Natural killer cell (primary cell): Measurements from ENCODE around the gene ZNF22. TPM values are rescaled to one million over a fixed set of nuclear protein-coding genes. Genes with fewer than 3 reads are reported as not detected.
"Not testable (repeated sequence)": the region's sequence is repeated elsewhere in the genome, so short reads cannot be mapped to it uniquely, and the experiment has no call there.

Experiments
- ATAC-seq, 3 donors: fragments of 150-1000 bp in 2 of 3; fragments of 200-7000 bp in 1 of 3; cut with Tn5 transposase; 1 replicate in 1 of 3; 2 replicates in 2 of 3; pipeline ENCODE4 v1.10.0; 2021; ENCODE audit warnings: mild to moderate bottlenecking in 2 of 3, moderate library complexity in 2 of 3
- DNase-seq, 2 donors: peaks; one replicate each; pipeline versions ENCODE4 v3.0.0 to v3.0.0-alpha.2; 2013 to 2021; ENCODE audit warnings: mixed read lengths in 1 of 2
- H3K27ac ChIP-seq: one replicate; pipeline ENCODE4 v1.5.1; 2013; ENCODE audit warnings: mild to moderate bottlenecking, low read length
- H3K27me3 ChIP-seq: one replicate; pipeline ENCODE4 v1.6.1; 2013; ENCODE audit warnings: low read length; ENCODE audit not compliant: control insufficient read depth, insufficient read depth
- H3K36me3 ChIP-seq: one replicate; pipeline ENCODE4 v1.6.1; 2013; ENCODE audit warnings: low read length; ENCODE audit not compliant: control insufficient read depth, insufficient read depth
- H3K4me1 ChIP-seq: one replicate; pipeline ENCODE4 v1.6.1; 2013; ENCODE audit warnings: low read length; ENCODE audit not compliant: control insufficient read depth, insufficient read depth
- H3K4me3 ChIP-seq: one replicate; pipeline ENCODE4 v1.5.1; 2013; ENCODE audit warnings: low read length
- H3K9me3 ChIP-seq: one replicate; pipeline ENCODE4 v1.6.1; 2013; ENCODE audit warnings: low read length; ENCODE audit not compliant: control insufficient read depth, insufficient read depth
- H3K27ac Mint-ChIP-seq, 2 donors: one replicate each; pipeline ENCODE4 v1.8.0; 2022; ENCODE audit warnings: mild to moderate bottlenecking in 2 of 2, mixed read lengths in 2 of 2, moderate library complexity in 1 of 2
- H3K27me3 Mint-ChIP-seq, 2 donors: one replicate each; pipeline ENCODE4 v1.8.0; 2022; ENCODE audit warnings: low read depth in 2 of 2, mixed read lengths in 2 of 2
- H3K36me3 Mint-ChIP-seq: one replicate; pipeline ENCODE4 v1.8.0; 2022; ENCODE audit warnings: mixed read lengths
- H3K4me1 Mint-ChIP-seq, 2 donors: one replicate each; pipeline ENCODE4 v1.8.0; 2022; ENCODE audit warnings: mixed read lengths in 2 of 2
- H3K4me3 Mint-ChIP-seq: one replicate; pipeline ENCODE4 v1.8.0; 2022; ENCODE audit warnings: mild to moderate bottlenecking, moderate library complexity, mixed read lengths
- H3K9me3 Mint-ChIP-seq, 2 donors: one replicate each; pipeline ENCODE4 v1.8.0; 2022; ENCODE audit warnings: mixed read lengths in 2 of 2
- CTCF ChIP-seq: fragments of 200-600 bp; IDR thresholded peaks from one replicate; pipeline ENCODE4 v1.8.0; 2022; ENCODE audit warnings: antibody characterized with exemption
- WGBS: methylation state at CpG from one replicate; pipeline ENCODE4 v1.1.7; 2013; ENCODE audit warnings: missing lambda C conversion rate; ENCODE audit not compliant: insufficient coverage; 5-methylcytosine and 5-hydroxymethylcytosine counted together
- intact Hi-C: fragments of 100-400 bp; cut with micrococcal nuclease; formaldehyde crosslinking; loops from one replicate; pipeline ENCODE4 v1.14.2; 2022
- total RNA-seq, 4 donors: library from RNA; stranded (reverse); fragments of 120-200 nt in 1 of 4; gene quantifications; one replicate each; pipeline versions ENCODE4 v1.2.3 to v1.2.4, GENCODE V29; 2013 to 2022

The ZNF22 gene
- total RNA-seq, 3 donors from 2014 or later (not counting 1 experiment from before 2014, with no cell fraction given), result 24.2 to 31.8 (median 25.0) TPM

GRCh38 chr10:45006276-45007030, 5.7 kb downstream of the ZNF22 start:
- Mint-ChIP-seq H3K36me3 (peaks cover 20% of the 10 kb centered on the region), H3K4me3 (no peak overlapping the region), H3K4me1 (peaks cover 39 to 42% of the 10 kb centered on the region in 2 donors), H3K9me3 (no peaks in the 10 kb centered on the region), H3K27me3 (no peaks in the 10 kb centered on the region), H3K27ac (peak overlapping the region in 1 of 2 donors; percentile 88)
- DNase-seq (no peak), ATAC-seq (no peak)
- peaks cover 7% of the 10 kb centered on the region for H3K9me3 ChIP-seq
- no peaks in the 10 kb centered on the region for H3K27me3 ChIP-seq
- no peak overlapping the region for H3K27ac ChIP-seq
- H3K4me3 ChIP-seq, result no peak overlapping the region
- TF ChIP-seq CTCF, result no peak
- peaks cover 25% of the 10 kb centered on the region for H3K36me3 ChIP-seq
- intact Hi-C loops, result loop anchor here (10.0 kb wide), 3 partner anchors 158 to 578 kb away; no protein-coding TSS in a partner anchor
- peaks cover 4% of the 10 kb centered on the region for H3K4me1 ChIP-seq
- WGBS, result 100% methylated on average over 3 of the region's 3 CpGs

GRCh38 chr10:45008524-45009161, 7.9 kb downstream of the ZNF22 start:
- no peak overlapping the region for H3K27ac Mint-ChIP-seq
- Histone ChIP-seq H3K36me3 (peaks cover 18% of the 10 kb centered on the region), H3K27ac (no peak overlapping the region), H3K27me3 (no peaks in the 10 kb centered on the region), H3K4me3 (no peak overlapping the region), H3K9me3 (peaks cover 2% of the 10 kb centered on the region), H3K4me1 (peaks cover 1% of the 10 kb centered on the region)
- no peak overlapping the region for H3K4me3 Mint-ChIP-seq
- H3K36me3 Mint-ChIP-seq, result peaks cover 12% of the 10 kb centered on the region
- H3K4me1 Mint-ChIP-seq, result peaks cover 21 to 23% of the 10 kb centered on the region in 2 donors
- H3K9me3 Mint-ChIP-seq, result no peaks in the 10 kb centered on the region
- intact Hi-C loops, result loop anchor here (1.0 to 10.0 kb wide), 5 partner anchors 156 to 576 kb away; no protein-coding TSS in a partner anchor
- no peaks in the 10 kb centered on the region for H3K27me3 Mint-ChIP-seq
- DNase-seq (peak in 1 of 2 donors; percentile 79), ATAC-seq (peak; percentile 87 to 94 (median 88))
- TF ChIP-seq CTCF, result peak; percentile 87
- 23% methylated on average over 7 of the region's 8 CpGs for WGBS

GRCh38 chr10:45014557-45014956, 13.8 kb downstream of the ZNF22 start:
- H3K27me3 ChIP-seq, H3K4me1 ChIP-seq, H3K9me3 Mint-ChIP-seq, H3K27ac ChIP-seq, H3K9me3 ChIP-seq, ATAC-seq, intact Hi-C loops, H3K4me1 Mint-ChIP-seq, DNase-seq, H3K4me3 ChIP-seq, H3K36me3 ChIP-seq, H3K27me3 Mint-ChIP-seq, H3K4me3 Mint-ChIP-seq, H3K36me3 Mint-ChIP-seq, H3K27ac Mint-ChIP-seq: not testable (repeated sequence)
- 91% methylated on average over 8 of the region's 10 CpGs for WGBS

GRCh38 chr10:45015590-45015989, 14.9 kb downstream of the ZNF22 start:
- no peaks in the 10 kb centered on the region for H3K27me3 Mint-ChIP-seq
- 58% methylated on average over 1 of the region's 2 CpGs for WGBS
- no peak for DNase-seq
- H3K36me3 Mint-ChIP-seq, result no peaks in the 10 kb centered on the region
- TF ChIP-seq CTCF, result no peak
- intact Hi-C loops, result no loop called here
- Histone ChIP-seq H3K36me3 (no peaks in the 10 kb centered on the region), H3K4me1 (no peaks in the 10 kb centered on the region), H3K27ac (no peak overlapping the region), H3K27me3 (no peaks in the 10 kb centered on the region), H3K9me3 (no peaks in the 10 kb centered on the region), H3K4me3 (no peak overlapping the region)
- H3K4me3 Mint-ChIP-seq, result no peak overlapping the region
- ATAC-seq, result no peak
- H3K27ac Mint-ChIP-seq, result no peak overlapping the region
- no peaks in the 10 kb centered on the region for H3K9me3 Mint-ChIP-seq
- H3K4me1 Mint-ChIP-seq, result no peaks in the 10 kb centered on the region
